ENCODE measurements around the gene CBX4.

Gene CBX4

DNA sequence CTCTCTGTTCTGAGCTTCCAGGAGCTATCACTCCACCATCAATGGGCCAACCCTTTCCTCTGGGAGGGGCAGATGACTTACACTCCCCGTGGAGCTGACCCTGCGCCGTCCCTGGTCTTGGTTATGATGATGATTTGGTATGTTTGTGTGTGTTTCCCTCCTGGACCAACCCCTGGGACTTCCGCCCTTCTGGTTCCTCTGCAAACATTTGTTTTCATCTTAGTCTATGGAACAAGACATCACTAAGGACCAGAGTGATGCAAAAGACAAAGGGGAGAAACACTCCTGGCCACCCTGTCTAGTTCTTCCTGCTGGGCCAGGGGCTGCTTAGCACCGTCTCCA, 13.7 kb downstream of the CBX4 start:
- Histone ChIP-seq H3K4me3 (ENCODE audit: low read length) (no peak overlapping the region), H3K4me1 (ENCODE audit: insufficient read depth, low read length) (peaks cover 16% of the 10 kb centered on the region), H2AFZ (ENCODE audit: low read depth, low read length) (no peak overlapping the region), H3K9me3 (ENCODE audit: low read length) (no peaks in the 10 kb centered on the region), H3K27me3 (ENCODE audit: insufficient read depth, low read length) (peaks cover 3% of the 10 kb centered on the region), H3K36me3 (ENCODE audit: insufficient read depth, low read length) (no peaks in the 10 kb centered on the region)

DNA sequence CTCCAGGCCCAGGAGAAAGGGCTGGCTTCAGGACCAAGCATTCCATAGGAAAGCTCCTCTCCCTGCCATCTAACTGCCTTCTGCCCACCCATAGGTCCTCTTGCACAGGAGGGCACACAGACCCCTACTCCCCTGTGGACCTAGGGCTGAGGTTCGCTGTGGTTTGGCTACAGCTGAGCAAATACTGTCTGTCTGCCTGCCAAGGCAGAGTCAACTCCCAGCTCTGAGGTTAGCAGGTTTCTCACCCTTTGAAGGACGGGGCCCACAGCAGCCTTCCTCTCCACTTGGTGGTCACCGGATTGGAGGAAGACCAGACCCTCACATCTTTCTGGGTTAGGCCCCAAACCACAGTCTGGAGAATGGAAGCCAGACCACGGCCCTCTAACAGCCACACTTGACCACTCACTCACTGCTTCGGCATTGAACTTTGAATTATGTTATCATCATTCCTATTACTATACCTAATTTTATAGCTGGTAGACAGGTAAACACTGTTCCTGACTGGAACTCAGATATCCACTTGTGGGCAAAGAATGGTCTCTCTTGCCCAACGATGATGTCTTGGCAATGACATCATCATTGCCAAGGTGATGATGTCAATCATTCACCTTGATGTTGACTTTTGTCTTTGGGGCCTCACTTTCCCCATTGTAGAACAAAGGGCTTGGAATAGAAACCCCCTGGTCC, 14.2 kb downstream of the CBX4 start:
- no peak overlapping the region for H3K4me3 ChIP-seq (ENCODE audit: low read length)
- no peaks in the 10 kb centered on the region for H3K9me3 ChIP-seq (ENCODE audit: low read length)

DNA sequence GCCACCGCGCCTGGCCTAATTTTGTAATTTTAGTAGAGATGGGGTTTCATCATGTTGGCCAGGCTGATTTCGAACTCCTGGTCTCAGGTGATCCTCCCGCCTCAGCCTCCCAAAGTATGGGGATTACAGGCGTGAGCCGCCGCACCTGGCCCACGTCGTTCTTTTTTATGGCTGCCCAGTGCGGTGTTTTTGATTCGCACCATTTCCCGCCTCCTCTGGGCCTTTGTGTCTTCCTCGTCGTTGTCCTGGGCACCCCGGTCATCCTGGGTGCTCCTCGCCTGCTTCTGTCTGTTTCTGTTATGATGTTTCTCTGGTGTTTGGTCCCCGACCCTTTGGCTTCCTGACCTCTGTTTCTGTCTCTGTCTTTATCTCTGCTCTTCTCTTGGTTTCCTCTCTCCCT, 15.0 kb downstream of the CBX4 start:
- no peaks in the 10 kb centered on the region for H3K9me3 ChIP-seq (ENCODE audit: low read length)
- H3K4me1 ChIP-seq (ENCODE audit: insufficient read depth, low read length): peaks cover 12% of the 10 kb centered on the region
- H3K27me3 ChIP-seq (ENCODE audit: insufficient read depth, low read length): peaks cover 3% of the 10 kb centered on the region

More for the DNA sequence above, 14.2 kb downstream of the CBX4 start:
- no peaks in the 10 kb centered on the region for H3K36me3 ChIP-seq (ENCODE audit: insufficient read depth, low read length)
- H2AFZ ChIP-seq (ENCODE audit: low read depth, low read length): no peak overlapping the region
- peaks cover 3% of the 10 kb centered on the region for H3K27me3 ChIP-seq (ENCODE audit: insufficient read depth, low read length)
- peaks cover 16% of the 10 kb centered on the region for H3K4me1 ChIP-seq (ENCODE audit: insufficient read depth, low read length)

DNA sequence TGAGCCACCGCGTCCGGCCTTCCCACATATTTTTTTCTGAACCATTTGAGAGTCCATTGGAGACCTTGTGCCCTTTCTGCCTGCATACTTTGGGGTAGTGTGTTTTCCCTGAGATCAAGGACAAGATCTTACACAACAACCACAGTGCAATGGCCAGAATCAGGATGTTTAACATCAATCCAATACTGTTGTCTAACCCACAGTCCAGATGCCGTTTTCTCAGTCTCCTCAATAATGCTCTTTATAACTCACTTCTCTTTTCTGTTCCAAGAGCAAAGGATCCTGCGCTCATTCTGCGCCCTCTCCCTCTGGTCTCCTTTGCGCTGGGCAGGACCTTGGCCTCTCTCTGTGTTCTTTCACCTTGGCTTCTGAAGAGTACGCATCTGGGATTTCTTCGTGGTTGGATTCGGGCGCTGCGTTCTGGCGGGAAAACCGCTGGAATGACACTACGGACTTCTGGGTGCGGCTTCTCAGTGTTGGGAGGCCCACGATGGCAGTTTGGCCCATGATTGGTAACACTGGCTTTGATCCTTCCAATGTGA, 16.6 kb downstream of the CBX4 start:
- Histone ChIP-seq H3K4me1 (ENCODE audit: insufficient read depth, low read length) (no peaks in the 10 kb centered on the region), H3K27me3 (ENCODE audit: insufficient read depth, low read length) (peaks cover 8% of the 10 kb centered on the region), H3K4me3 (ENCODE audit: low read length) (no peak overlapping the region), H2AFZ (ENCODE audit: low read depth, low read length) (no peak overlapping the region), H3K36me3 (ENCODE audit: insufficient read depth, low read length) (no peaks in the 10 kb centered on the region), H3K9me3 (ENCODE audit: low read length) (no peaks in the 10 kb centered on the region)

More for the DNA sequence above, 15.0 kb downstream of the CBX4 start:
- Histone ChIP-seq H2AFZ (ENCODE audit: low read depth, low read length) (no peak overlapping the region), H3K36me3 (ENCODE audit: insufficient read depth, low read length) (no peaks in the 10 kb centered on the region), H3K4me3 (ENCODE audit: low read length) (no peak overlapping the region)

DNA sequence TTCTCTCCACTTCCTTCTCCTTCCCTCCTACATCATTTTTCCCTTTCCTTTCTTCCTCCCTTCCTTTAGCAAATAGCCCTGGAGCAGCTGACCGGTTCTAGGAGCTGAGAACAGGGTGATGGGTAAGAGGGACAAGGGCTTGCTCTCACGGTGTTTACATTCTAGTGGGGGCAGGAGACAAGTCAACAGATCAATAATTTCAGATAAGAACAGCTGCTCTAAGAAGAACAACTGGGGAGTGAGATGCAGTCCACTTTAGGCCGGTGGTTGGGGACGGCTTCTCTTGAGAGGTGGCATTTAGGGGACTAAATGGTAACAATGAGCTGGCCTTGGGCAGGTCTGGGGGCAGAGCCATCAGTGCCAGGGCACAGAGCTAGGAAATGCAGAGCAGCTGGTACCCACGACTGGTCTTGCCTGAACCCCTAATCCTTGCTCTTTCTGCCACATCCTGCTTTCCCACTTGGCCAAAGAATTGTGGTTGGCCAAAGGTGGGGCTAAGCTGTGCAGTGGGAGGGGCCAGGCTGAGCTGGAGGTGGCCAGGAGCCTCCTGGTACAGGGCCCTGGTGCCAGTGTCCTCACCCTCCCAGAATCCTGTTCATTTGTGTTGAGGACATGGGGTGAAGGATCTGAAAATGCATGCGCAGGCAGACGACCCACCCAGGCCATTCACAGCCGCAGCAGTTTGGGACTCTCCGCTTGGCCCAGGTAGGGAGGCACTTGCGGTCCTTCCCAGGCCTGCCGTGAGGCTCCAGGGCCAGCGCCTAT, 17.7 kb downstream of the CBX4 start:
- Histone ChIP-seq H3K4me3 (ENCODE audit: low read length) (no peak overlapping the region), H2AFZ (ENCODE audit: low read depth, low read length) (no peak overlapping the region), H3K9me3 (ENCODE audit: low read length) (no peaks in the 10 kb centered on the region), H3K36me3 (ENCODE audit: insufficient read depth, low read length) (no peaks in the 10 kb centered on the region), H3K27me3 (ENCODE audit: insufficient read depth, low read length) (peaks cover 17% of the 10 kb centered on the region), H3K4me1 (ENCODE audit: insufficient read depth, low read length) (no peaks in the 10 kb centered on the region)

DNA sequence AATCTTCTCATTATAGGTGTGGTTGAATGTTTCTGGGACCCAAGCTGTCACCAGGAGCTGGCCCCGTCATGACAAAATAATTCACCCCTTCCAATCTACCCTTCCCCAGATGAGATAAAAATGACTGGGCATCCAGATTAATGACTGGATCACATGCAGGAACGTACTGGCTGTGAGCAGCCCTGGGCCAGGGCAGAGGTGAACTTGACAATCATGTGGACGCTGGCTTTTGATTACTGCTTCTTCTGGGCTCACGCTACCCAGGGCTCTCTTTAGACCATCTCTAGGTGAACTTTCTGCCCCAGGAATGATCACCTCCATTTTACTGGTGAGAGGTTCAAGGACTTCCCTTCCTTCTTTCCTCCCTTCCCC, 18.3 kb downstream of the CBX4 start:
- no peak overlapping the region for H3K4me3 ChIP-seq (ENCODE audit: low read length)
- H3K36me3 ChIP-seq (ENCODE audit: insufficient read depth, low read length): no peaks in the 10 kb centered on the region
- peaks cover 19% of the 10 kb centered on the region for H3K27me3 ChIP-seq (ENCODE audit: insufficient read depth, low read length)
- H3K9me3 ChIP-seq (ENCODE audit: low read length): no peaks in the 10 kb centered on the region
- no peak overlapping the region for H2AFZ ChIP-seq (ENCODE audit: low read depth, low read length)
- no peaks in the 10 kb centered on the region for H3K4me1 ChIP-seq (ENCODE audit: insufficient read depth, low read length)

DNA sequence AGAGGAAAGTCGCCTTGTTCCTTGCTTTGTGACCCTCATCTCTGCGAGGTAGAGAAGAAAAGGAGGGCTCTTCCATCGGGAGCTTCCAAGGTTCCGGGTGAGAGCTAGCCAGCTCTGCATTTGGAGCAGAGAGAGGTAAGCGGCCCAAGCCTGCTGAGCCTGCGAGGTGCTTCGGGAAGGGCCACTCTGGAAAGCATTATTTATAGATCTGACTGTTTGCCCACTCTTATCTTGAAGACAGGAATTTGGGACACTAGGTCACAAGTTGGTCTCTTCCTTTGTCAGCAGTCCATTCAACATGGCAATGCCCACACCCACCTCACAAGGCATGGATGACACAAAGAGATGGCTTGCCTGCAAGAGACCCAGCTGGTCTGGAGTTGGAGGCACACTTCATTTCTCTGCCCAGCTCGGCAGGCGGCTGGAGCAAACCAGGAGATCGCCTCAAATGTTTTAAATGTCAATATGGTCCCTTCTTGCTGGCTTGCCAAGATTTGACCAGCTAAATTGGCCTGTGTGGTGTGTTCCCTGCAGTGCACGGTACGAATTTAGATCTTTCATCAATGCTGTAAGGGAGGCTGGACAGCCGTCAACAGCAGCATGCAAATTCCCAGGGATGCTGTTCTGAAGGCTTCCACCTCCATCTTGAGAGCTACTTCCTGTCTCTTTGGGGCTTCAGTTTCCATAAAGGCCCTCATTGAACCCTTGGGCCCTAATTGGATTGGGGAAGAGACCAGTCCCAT, 19.5 kb downstream of the CBX4 start:
- Histone ChIP-seq H3K4me3 (ENCODE audit: low read length) (no peak overlapping the region), H3K4me1 (ENCODE audit: insufficient read depth, low read length) (no peaks in the 10 kb centered on the region), H3K27me3 (ENCODE audit: insufficient read depth, low read length) (peaks cover 19% of the 10 kb centered on the region)

DNA sequence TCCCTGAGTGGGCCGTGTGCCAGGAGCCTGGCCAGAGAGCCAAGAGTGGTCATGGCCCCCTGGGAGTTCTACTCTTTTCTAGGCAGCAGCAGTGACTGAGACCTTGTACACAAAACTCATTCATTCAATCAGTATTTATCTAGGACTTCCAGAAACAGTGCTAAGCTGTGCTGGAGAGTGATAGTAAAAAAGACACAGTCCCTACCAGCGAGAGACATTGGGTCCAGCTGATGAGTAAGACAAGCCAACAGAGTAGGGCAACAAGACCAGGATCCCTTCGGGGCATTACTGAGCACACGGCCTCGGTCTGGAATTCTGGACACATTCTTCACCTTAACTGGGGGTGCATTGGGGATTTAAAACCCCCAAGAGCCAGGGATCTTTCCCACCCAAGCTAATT, 20.2 kb downstream of the CBX4 start:
- Histone ChIP-seq H3K9me3 (ENCODE audit: low read length) (no peaks in the 10 kb centered on the region), H3K4me1 (ENCODE audit: insufficient read depth, low read length) (peaks cover 5% of the 10 kb centered on the region), H2AFZ (ENCODE audit: low read depth, low read length) (no peak overlapping the region), H3K36me3 (ENCODE audit: insufficient read depth, low read length) (no peaks in the 10 kb centered on the region), H3K27me3 (ENCODE audit: insufficient read depth, low read length) (peaks cover 19% of the 10 kb centered on the region), H3K4me3 (ENCODE audit: low read length) (no peak overlapping the region)

More for the DNA sequence above, 19.5 kb downstream of the CBX4 start:
- H3K9me3 ChIP-seq (ENCODE audit: low read length): no peaks in the 10 kb centered on the region
- H2AFZ ChIP-seq (ENCODE audit: low read depth, low read length): no peak overlapping the region
- H3K36me3 ChIP-seq (ENCODE audit: insufficient read depth, low read length): no peaks in the 10 kb centered on the region

DNA sequence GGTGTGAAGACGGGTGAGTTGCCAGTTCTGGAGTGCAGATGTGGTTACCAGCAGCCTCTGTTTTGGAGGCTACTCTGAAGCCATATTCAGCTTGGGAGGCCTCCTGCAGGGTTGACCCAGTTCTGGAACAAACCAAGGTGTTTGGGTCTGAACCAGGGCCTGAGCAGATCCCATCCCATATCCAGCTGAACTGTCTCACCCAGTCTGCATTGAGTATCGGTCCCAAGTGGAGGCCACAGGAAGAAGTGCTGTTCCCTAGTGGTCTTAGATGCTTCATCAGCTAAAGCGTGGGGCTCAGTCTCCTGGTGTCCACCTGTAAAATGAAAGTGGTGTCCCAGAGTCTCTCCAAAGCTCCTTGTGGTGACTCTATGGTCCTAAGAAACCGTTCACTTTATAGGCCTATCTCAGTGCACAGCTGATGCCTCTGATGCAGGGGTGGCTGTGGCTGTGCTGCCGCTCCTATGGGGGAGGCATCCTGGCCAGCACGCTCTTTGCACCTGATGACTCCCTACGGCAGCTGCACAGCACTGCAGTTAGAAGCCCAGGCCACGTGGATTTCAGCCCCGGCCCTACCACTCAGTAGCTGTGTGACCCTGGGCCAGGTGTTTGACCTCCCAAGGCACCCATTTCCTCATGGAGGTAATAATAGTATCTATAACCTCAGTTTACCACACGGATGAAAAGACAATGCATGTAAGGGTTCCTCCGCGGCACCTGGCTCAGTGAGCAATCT, 21.0 kb downstream of the CBX4 start:
- Histone ChIP-seq H3K9me3 (ENCODE audit: low read length) (no peaks in the 10 kb centered on the region), H3K36me3 (ENCODE audit: insufficient read depth, low read length) (no peaks in the 10 kb centered on the region), H3K27me3 (ENCODE audit: insufficient read depth, low read length) (peaks cover 19% of the 10 kb centered on the region), H2AFZ (ENCODE audit: low read depth, low read length) (no peak overlapping the region), H3K4me3 (ENCODE audit: low read length) (no peak overlapping the region), H3K4me1 (ENCODE audit: insufficient read depth, low read length) (peaks cover 8% of the 10 kb centered on the region)

DNA sequence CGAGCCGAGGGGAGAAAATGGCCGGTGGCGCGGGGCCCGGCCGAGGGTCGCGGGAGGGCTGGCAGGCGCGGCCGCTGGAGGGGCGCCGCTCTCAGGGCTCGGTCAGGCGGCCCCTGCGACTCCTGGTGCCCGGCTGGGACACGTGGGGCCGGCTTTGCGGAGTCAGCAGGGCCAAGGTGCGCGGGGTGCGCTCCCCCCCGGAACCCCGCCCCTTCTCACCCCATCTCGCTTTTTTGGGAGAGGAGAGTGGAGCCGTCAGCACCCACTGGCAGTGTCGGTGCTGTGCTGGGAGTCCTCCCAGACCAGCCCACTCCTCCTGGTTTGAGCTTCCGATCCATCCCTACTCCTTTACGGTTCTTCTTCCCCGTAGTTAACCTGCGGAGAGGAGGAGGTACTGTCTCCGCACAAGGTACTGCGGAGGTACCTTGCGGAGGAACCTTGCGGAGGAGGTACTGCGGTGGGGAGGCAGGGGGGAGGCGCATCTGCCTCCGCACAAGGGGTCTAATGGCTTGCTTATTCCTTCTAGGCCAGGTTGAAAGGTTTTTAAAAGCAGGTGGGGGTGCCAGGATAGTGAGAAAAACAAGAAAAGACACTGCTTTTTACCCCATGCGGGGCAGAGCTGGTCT, 23.3 kb downstream of the CBX4 start:
- no peak overlapping the region for H3K4me3 ChIP-seq (ENCODE audit: low read length)
- H3K4me1 ChIP-seq (ENCODE audit: insufficient read depth, low read length): peaks cover 29% of the 10 kb centered on the region
- H3K36me3 ChIP-seq (ENCODE audit: insufficient read depth, low read length): no peaks in the 10 kb centered on the region
- no peaks in the 10 kb centered on the region for H3K9me3 ChIP-seq (ENCODE audit: low read length)
- peaks cover 28% of the 10 kb centered on the region for H3K27me3 ChIP-seq (ENCODE audit: insufficient read depth, low read length)
- no peak overlapping the region for H2AFZ ChIP-seq (ENCODE audit: low read depth, low read length)

DNA sequence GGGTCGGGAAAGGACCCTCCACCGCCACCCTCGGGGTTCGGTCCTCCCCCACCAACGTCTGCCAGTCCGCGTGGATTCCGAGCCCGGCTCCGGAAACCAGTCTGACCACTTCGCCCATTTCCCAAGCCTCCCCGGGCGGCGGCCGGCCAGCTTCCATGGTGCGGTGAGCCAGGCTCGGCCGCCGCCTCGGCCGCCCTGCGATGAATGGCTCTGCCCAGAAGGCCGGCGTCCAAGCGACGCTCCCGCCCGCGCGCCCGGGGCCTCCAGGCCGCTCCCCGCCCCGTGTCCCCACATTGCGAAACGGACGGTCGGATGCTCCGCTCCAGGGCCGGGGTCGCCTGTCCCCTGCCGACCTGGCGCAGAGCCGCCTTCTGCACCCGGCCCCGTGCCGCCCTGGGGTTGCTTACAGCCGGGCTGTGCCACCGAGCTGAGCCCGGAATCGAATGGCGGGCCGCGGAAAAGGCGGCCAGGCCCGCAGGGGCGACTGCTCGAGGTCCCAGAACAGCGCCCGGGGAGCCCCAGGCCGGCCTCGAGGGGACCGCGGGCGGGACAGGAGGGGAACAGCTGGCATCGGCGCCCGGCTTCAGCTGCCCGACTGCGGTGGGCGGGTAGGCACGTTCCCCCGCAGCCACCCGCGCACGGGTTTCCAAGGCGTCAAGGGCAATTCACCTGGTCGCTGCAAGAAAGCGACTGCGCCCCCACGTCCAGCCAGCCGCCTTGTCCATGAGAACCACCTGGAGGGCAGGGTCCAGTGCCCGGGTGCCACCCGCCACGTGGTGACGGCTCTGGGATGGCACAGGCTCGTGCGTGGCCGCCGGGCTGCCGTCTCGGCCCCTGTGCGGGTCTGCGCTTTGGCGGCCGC, 24.0 kb downstream of the CBX4 start:
- Histone ChIP-seq H2AFZ (ENCODE audit: low read depth, low read length) (no peak overlapping the region), H3K36me3 (ENCODE audit: insufficient read depth, low read length) (no peaks in the 10 kb centered on the region), H3K9me3 (ENCODE audit: low read length) (no peaks in the 10 kb centered on the region), H3K4me1 (ENCODE audit: insufficient read depth, low read length) (peaks cover 34% of the 10 kb centered on the region), H3K4me3 (ENCODE audit: low read length) (no peak overlapping the region), H3K27me3 (ENCODE audit: insufficient read depth, low read length) (peaks cover 27% of the 10 kb centered on the region)

Data from neuron (in vitro differentiated cells).